HG03571 (cell line): Measurements from ENCODE around the gene DLG2.
"Not testable (repeated sequence)": the region's sequence is repeated elsewhere in the genome, so short reads cannot be mapped to it uniquely, and the experiment has no call there.

Source experiments
- ATAC-seq: cut with Tn5 transposase; IDR thresholded peaks from one replicate; pipeline ENCODE4 v1.9.1; 2021; ENCODE audit not compliant: unreplicated experiment

Gene DLG2

GRCh38 chr11:84866922-84867321 lies 760.2 kb downstream of the DLG2 start:
- ATAC-seq: no peak

GRCh38 chr11:84865791-84866535 lies 761.2 kb downstream of the DLG2 start:
- ATAC-seq: no peak

- ATAC-seq: no peak
Observed at GRCh38 chr11:84865257-84865656, 761.9 kb downstream of the DLG2 start.

GRCh38 chr11:84857746-84858145 lies 769.4 kb downstream of the DLG2 start:
- ATAC-seq: no peak

- ATAC-seq: no peak
Observed at GRCh38 chr11:84855508-84856245, 771.5 kb downstream of the DLG2 start.

GRCh38 chr11:84854498-84854880 lies 772.7 kb downstream of the DLG2 start:
- no peak for ATAC-seq

GRCh38 chr11:84853841-84854497 lies 773.2 kb downstream of the DLG2 start:
- no peak for ATAC-seq

GRCh38 chr11:84847842-84848241 lies 779.3 kb downstream of the DLG2 start:
- ATAC-seq: no peak

- not testable (repeated sequence) for ATAC-seq
Observed at GRCh38 chr11:84840201-84840600, 786.9 kb downstream of the DLG2 start.

- ATAC-seq: no peak
Observed at GRCh38 chr11:84837402-84838069, 789.6 kb downstream of the DLG2 start.

GRCh38 chr11:84836371-84836770 lies 790.8 kb downstream of the DLG2 start:
- ATAC-seq: no peak

GRCh38 chr11:84833488-84834088 lies 793.6 kb downstream of the DLG2 start:
- ATAC-seq: no peak

- no peak for ATAC-seq
Observed at GRCh38 chr11:84830372-84830771, 796.8 kb downstream of the DLG2 start.

GRCh38 chr11:84829162-84829561 lies 798.0 kb downstream of the DLG2 start:
- no peak for ATAC-seq

- ATAC-seq: no peak
Observed at GRCh38 chr11:84828616-84829015, 798.5 kb downstream of the DLG2 start.

- ATAC-seq: no peak
Observed at GRCh38 chr11:84825106-84825660, 802.0 kb downstream of the DLG2 start.

GRCh38 chr11:84824624-84825023 lies 802.5 kb downstream of the DLG2 start:
- no peak for ATAC-seq

- ATAC-seq: no peak
Observed at GRCh38 chr11:84819537-84819936, 807.6 kb downstream of the DLG2 start.

- ATAC-seq: no peak
Observed at GRCh38 chr11:84819128-84819527, 808.0 kb downstream of the DLG2 start.

- no peak for ATAC-seq
Observed at GRCh38 chr11:84817998-84818397, 809.1 kb downstream of the DLG2 start.
